K562 (cell line): Measurements from ENCODE around the gene HLA-DQA2. TPM values are rescaled to one million over a fixed set of nuclear protein-coding genes. Genes with fewer than 3 reads are reported as not detected.

Experiments used
- ATAC-seq: fragments of 200-7000 bp; cut with Tn5 transposase; 3 replicates; pipeline ENCODE4 v1.9.1; 2020; ENCODE audit warnings: moderate library complexity
- Bru-seq: library from RNA; stranded (reverse); fragments of 400-500 nt; gene quantifications from one replicate; lab custom pipeline; 2021; lab: Mats Ljungman, UMichigan
- BruChase-seq, 2 experiments: library from RNA; stranded (reverse); fragments of 400-500 nt; gene quantifications; one replicate each; lab custom pipeline; 2021; lab: Mats Ljungman, UMichigan
- BruUV-seq: library from RNA; stranded (reverse); fragments of 400-500 nt; replicated peaks from 2 replicates; lab custom pipeline; 2021; lab: Mats Ljungman, UMichigan
- CTCF ChIA-PET: fragments of 300-600 bp; formaldehyde crosslinking; extraction: SDS; loops from one replicate; lab custom pipeline; 2021; ENCODE audit warnings: low intra/inter-chr PET ratio; lab: Yijun Ruan, JAX
- POLR2A ChIA-PET: fragments of 300-600, 350-650 bp; sonication (Branson Sonifier 250); formaldehyde crosslinking; extraction: SDS; loops from one replicate; lab custom pipeline; 2021; ENCODE audit warnings: antibody characterized with exemption, inconsistent platforms; lab: Yijun Ruan, JAX
- DNase-seq, 4 experiments: peaks; one replicate each; pipeline versions ENCODE4 v3.0.0 to v3.0.0-alpha.2; 2011 to 2018; ENCODE audit warnings: low spot score in 3 of 4, mixed read lengths in 3 of 4; ENCODE audit errors: extremely low read depth in 1 of 4
- FAIRE-seq: peaks from 2 replicates; lab custom pipeline; 2011; peaks lifted over from hg19 to GRCh38; lab: Jason Lieb, UNC
- H2AFZ ChIP-seq: 2 replicates; pipeline ENCODE4 v1.6.0; 2011; ENCODE audit warnings: low read depth, low read length, control low read depth, inconsistent platforms
- H3K27ac ChIP-seq: fragments of 200-600 bp; 3 replicates; pipeline ENCODE4 v1.8.0; 2011; ENCODE audit warnings: low read depth, mild to moderate bottlenecking, control low read depth, inconsistent platforms, low read length, moderate library complexity, mixed read lengths; ENCODE audit errors: extremely low read depth
- H3K27me3 ChIP-seq, 2 experiments: fragments of 300-600 bp in 1 of 2; 2 replicates in 1 of 2; 3 replicates in 1 of 2; pipeline versions ENCODE4 v1.6.0 to v1.8.0; 2011; ENCODE audit warnings: inconsistent platforms in 2 of 2, low read length in 2 of 2, mild to moderate bottlenecking in 1 of 2, mixed read lengths in 1 of 2, moderate library complexity in 1 of 2; ENCODE audit not compliant: control insufficient read depth in 2 of 2, insufficient read depth in 2 of 2
- H3K36me3 ChIP-seq: fragments of 300-600 bp; 3 replicates; pipeline ENCODE4 v1.8.0; 2011; ENCODE audit warnings: mild to moderate bottlenecking, low read length, inconsistent platforms; ENCODE audit not compliant: control insufficient read depth, insufficient read depth
- H3K4me1 ChIP-seq, 2 experiments: fragments of 200-600 bp in 1 of 2; replicated peaks in 1 of 2; 2 replicates in 1 of 2; 3 replicates in 1 of 2; pipeline versions ENCODE4 v1.5.1 to v1.8.0; 2011; ENCODE audit warnings: inconsistent platforms in 2 of 2, low read length in 2 of 2, mild to moderate bottlenecking in 1 of 2, mixed read lengths in 1 of 2, moderate library complexity in 1 of 2; ENCODE audit not compliant: control insufficient read depth in 2 of 2, insufficient read depth in 2 of 2
- H3K4me2 ChIP-seq: 2 replicates; pipeline ENCODE4 v1.6.1; 2011; ENCODE audit warnings: low read length, control low read depth, inconsistent platforms, mixed read lengths; ENCODE audit not compliant: insufficient read depth
- H3K4me3 ChIP-seq: fragments of 200-600 bp; sonication (generic), shearing (Covaris generic); 2 replicates; pipeline ENCODE4 v1.5.1; 2016; ENCODE audit warnings: control low read depth, inconsistent platforms
- H3K79me2 ChIP-seq: fragments of 200-600 bp; 3 replicates; pipeline ENCODE4 v1.8.0; 2011; ENCODE audit warnings: low read length, inconsistent platforms; ENCODE audit not compliant: control insufficient read depth, insufficient read depth
- H3K9ac ChIP-seq, 2 experiments: 2 replicates each; pipeline versions ENCODE4 v1.6.0 to v1.6.1; 2011; ENCODE audit warnings: low read depth in 2 of 2, low read length in 2 of 2, control low read depth in 1 of 2, inconsistent platforms in 1 of 2, mild to moderate bottlenecking in 1 of 2, mixed read lengths in 1 of 2; ENCODE audit not compliant: insufficient read depth in 1 of 2
- H3K9me1 ChIP-seq: one replicate; pipeline ENCODE4 v1.6.0; 2011; ENCODE audit warnings: inconsistent platforms, mild to moderate bottlenecking, low read length, moderate library complexity; ENCODE audit not compliant: control insufficient read depth, insufficient read depth
- H3K9me3 ChIP-seq: replicated peaks from 2 replicates; pipeline ENCODE4 v1.5.1; 2011; ENCODE audit warnings: low read depth, low read length, inconsistent platforms; ENCODE audit not compliant: control insufficient read depth, insufficient read depth
- H4K20me1 ChIP-seq: replicated peaks from 2 replicates; pipeline ENCODE4 v1.6.1; 2011; ENCODE audit warnings: low read length, inconsistent platforms, mixed read lengths; ENCODE audit not compliant: control insufficient read depth, insufficient read depth
- BHLHE40 ChIP-seq: IDR thresholded peaks from 2 replicates; pipeline ENCODE4 v1.6.1; 2011; ENCODE audit warnings: low read length, improper control_type of control experiment
- BRCA1 ChIP-seq, 2 experiments: fragments of 450-650 bp in 1 of 2; sonication (generic) in 1 of 2; formaldehyde crosslinking in 1 of 2; IDR thresholded peaks; 2 replicates each; pipeline versions ENCODE4 v1.5.0 to v1.6.1; 2017 to 2020; ENCODE audit warnings: mild to moderate bottlenecking in 1 of 2, missing genetic modification reagents in 1 of 2
- NFE2 ChIP-seq: IDR thresholded peaks from 2 replicates; pipeline ENCODE4 v1.6.1; 2014; ENCODE audit warnings: antibody characterized with exemption, low read depth
- PURB ChIP-seq: sonication (generic); formaldehyde crosslinking; IDR thresholded peaks from 2 replicates; pipeline ENCODE4 v1.9.0; 2021; ENCODE audit warnings: low read depth, mild to moderate bottlenecking, missing genetic modification reagents
- RAD51 ChIP-seq: fragments of 450-650 bp; IDR thresholded peaks from 2 replicates; pipeline ENCODE4 v1.7.1; 2016; ENCODE audit warnings: low read depth, mild to moderate bottlenecking, borderline replicate concordance
- SNIP1 ChIP-seq: fragments of 450-650 bp; IDR thresholded peaks from 2 replicates; pipeline ENCODE4 v1.7.1; 2017; ENCODE audit warnings: low read depth, mild to moderate bottlenecking
- SRSF3 ChIP-seq: fragments of 200-400 bp; formaldehyde crosslinking; IDR thresholded peaks from 2 replicates; pipeline ENCODE4 v1.6.1; 2016; ENCODE audit warnings: mild to moderate bottlenecking, low read length, moderate library complexity; ENCODE audit not compliant: insufficient read depth
- ZFX ChIP-seq: sonication (generic); formaldehyde crosslinking; IDR thresholded peaks from 2 replicates; pipeline ENCODE4 v1.8.0; 2022; ENCODE audit warnings: mild to moderate bottlenecking, missing genetic modification reagents, moderate library complexity
- ZNF77 ChIP-seq: fragments of 250-450 bp; sonication (Bioruptor Pico); IDR thresholded peaks from 2 replicates; pipeline ENCODE4 v1.5.0; 2020
- WGBS: fragments of 100-300 bp; shearing (Covaris generic); methylation state at CpG from one replicate; pipeline ENCODE4 v1.1.6; 2016; ENCODE audit warnings: low coverage, mixed read lengths; ENCODE audit not compliant: insufficient coverage; ENCODE audit errors: missing lambda C conversion rate; 5-methylcytosine and 5-hydroxymethylcytosine counted together
- in situ Hi-C: fragments of 300-500 bp; cut with MboI; formaldehyde crosslinking; loops from 4 replicates; pipeline ENCODE4 v1.15.0; 2018; ENCODE audit warnings: inconsistent platforms, mixed read lengths
- intact Hi-C: fragments of 100-400 bp; cut with micrococcal nuclease; formaldehyde crosslinking; loops from 2 replicates; pipeline ENCODE4 v1.14.2; 2022
- long read RNA-seq, 3 experiments: library from polyadenylated mRNA in 2 of 3; library from RNA in 1 of 3; unstranded in 2 of 3; stranded (forward) in 1 of 3; transcript quantifications; one replicate each; pipeline ENCODE4 v2.0.0, GENCODE V29; 2019 to 2022
- polyA minus RNA-seq, 3 experiments: library from RNA; depleted of rRNA, polyadenylated mRNA; stranded (reverse); fragments of >200 nt; gene quantifications; 2 replicates each; pipeline ENCODE4 v1.2.3, GENCODE V29; 2011
- polyA plus RNA-seq, 8 experiments: library from polyadenylated mRNA; depleted of rRNA in 4 of 8; stranded (reverse) in 5 of 8; unstranded in 3 of 8; fragments of >200 nt; fragmentation: Nextera tagmentation in 2 of 8; fragmentation: Illumina TruSeq in 1 of 8; extraction: Ambion mirVana in 2 of 8; extraction: Trizol in 1 of 8; gene quantifications; 2 replicates each; pipeline versions ENCODE4 v1.2.1 to v1.2.3, GENCODE V29; 2011 to 2014; ENCODE audit warnings: inconsistent platforms in 1 of 8, missing spikeins in 1 of 8
- total RNA-seq, 7 experiments: library from RNA; depleted of rRNA in 6 of 7; stranded (reverse); fragments of >200 nt in 6 of 7; fragmentation: Illumina TruSeq in 2 of 7; extraction: Trizol in 2 of 7; gene quantifications; 2 replicates each; pipeline versions ENCODE4 v1.2.1 to v1.2.3, GENCODE V29; 2011 to 2021; ENCODE audit warnings: low replicate concordance in 1 of 7
- TF ChIP-seq, protein P1 (sequence below): fragments of 450-650 bp; formaldehyde crosslinking; IDR thresholded peaks from 2 replicates; pipeline ENCODE4 v1.4.0; 2020; ENCODE audit warnings: mild to moderate bottlenecking, moderate library complexity
- TF ChIP-seq, protein P2 (sequence below): fragments of 450-650 bp; IDR thresholded peaks from 2 replicates; pipeline ENCODE4 v1.6.1; 2016; ENCODE audit warnings: low read depth, mild to moderate bottlenecking, moderate library complexity

The HLA-DQA2 gene
- total RNA-seq (2011; cell fraction: chromatin; rRNA removed; ENCODE audit: low replicate concordance), result not detected in 2 replicates
- not detected in 2 replicates for total RNA-seq (2011; cell fraction: nucleolus; rRNA removed)
- total RNA-seq (2011; cell fraction: nucleoplasm; rRNA removed), result not detected in 2 replicates
- total RNA-seq (2014; rRNA removed) (not detected in 2 replicates), total RNA-seq (2014; rRNA removed; fragmentation: Illumina TruSeq; extraction: Trizol) (not detected in 2 replicates), total RNA-seq (2015; rRNA removed; fragmentation: Illumina TruSeq; extraction: Trizol) (not detected in 2 replicates), total RNA-seq (2021) (not detected in 2 replicates), polyA plus RNA-seq (2011; rRNA removed) (not detected in 2 replicates), polyA plus RNA-seq (2014; fragmentation: Illumina TruSeq; extraction: Trizol) (not detected in 2 replicates), polyA plus RNA-seq (2014; fragmentation: Nextera tagmentation; extraction: Ambion mirVana) (not detected), polyA plus RNA-seq (2014; rRNA removed) (not detected in 2 replicates), polyA minus RNA-seq (2011; rRNA and poly(A)+ RNA removed) (not detected in 2 replicates), Bru-seq, nascent RNA (not detected), BruChase-seq, experiment 1, labeled RNA remaining after a 2-hour chase (not detected), BruChase-seq, experiment 2, labeled RNA remaining after a 6-hour chase (not detected)
- polyA plus RNA-seq (2011; cell fraction: cytosol; rRNA removed), result not detected in 2 replicates
- not detected in 2 replicates for polyA plus RNA-seq (2011; cell fraction: nucleus; rRNA removed)
- not detected in 2 replicates for polyA plus RNA-seq (2012)
- not detected in 2 replicates for polyA minus RNA-seq (2011; cell fraction: cytosol; rRNA and poly(A)+ RNA removed)
- polyA minus RNA-seq (2011; cell fraction: nucleus; rRNA and poly(A)+ RNA removed), result not detected in 2 replicates
- long read RNA-seq, experiment 1, result 0 reads
- long read RNA-seq, experiment 2, result 0 reads
- long read RNA-seq, experiment 3, result 0 reads

DNA sequence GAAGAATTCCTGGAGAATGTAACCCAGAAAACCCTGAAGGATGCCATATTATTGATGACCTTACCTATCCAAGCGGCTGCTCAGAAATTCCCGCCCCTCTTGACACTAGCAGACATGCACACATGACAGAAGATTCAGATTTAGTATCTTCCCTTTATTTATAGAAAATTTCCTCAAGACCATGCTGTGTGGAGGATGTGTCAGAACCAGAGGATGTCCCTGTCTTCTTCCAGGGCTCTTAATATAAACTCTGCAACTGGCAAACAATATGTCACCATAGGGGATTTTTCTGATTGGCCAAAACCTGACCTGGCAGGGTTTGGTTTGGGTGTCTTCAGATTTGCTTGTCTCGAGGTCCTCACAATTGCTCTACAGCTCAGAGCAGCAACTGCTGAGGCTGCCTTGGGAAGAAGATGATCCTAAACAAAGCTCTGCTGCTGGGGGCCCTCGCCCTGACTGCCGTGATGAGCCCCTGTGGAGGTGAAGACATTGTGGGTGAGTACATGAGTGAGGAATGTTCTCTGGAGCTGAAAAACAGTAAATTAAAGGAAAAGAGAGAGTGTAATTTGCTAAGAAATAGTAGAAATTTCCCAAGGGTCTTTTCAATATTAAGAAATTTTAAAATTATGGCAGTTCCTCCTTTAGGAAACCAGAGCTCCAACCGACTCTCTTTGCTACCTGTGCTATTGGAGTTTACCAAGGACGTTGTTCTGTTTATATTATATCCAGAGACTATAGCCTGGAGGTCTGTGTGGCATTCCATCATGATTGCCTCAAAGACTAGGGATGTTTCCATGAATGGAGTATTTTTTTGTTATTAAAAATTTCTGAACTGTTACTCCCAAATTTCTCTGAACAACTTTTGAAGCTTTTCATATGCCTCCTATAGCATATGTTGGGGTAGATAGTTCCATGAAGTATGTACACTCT, at the start of gene HLA-DQA2:
Gene HLA-DQA2, plus strand, starts transcription at position 361 of the 930 bp plus-strand sequence. Its CDS starts 53 bp downstream, at position 414.
- H3K36me3 ChIP-seq, result no peaks in the 10 kb centered on the region
- no peak for DNase-seq
- CTCF ChIA-PET, result no interaction called here
- ATAC-seq, result no peak
- no peak within 1 kb of the TSS for H3K27ac ChIP-seq
- no peak within 1 kb of the TSS for H2AFZ ChIP-seq
- H3K9ac ChIP-seq, result no peak within 1 kb of the TSS
- 0 out of 2 replicates have a peak, but pooled peaks cover 2% of the 10 kb centered on the region for H4K20me1 ChIP-seq
- TF ChIP-seq BHLHE40 (no peak), PURB (CRISPR knock-in tag) (no peak), BRCA1 (IDR thresholded peaks at IDR 0.05) (no peak), BRCA1 (CRISPR knock-in tag; IDR thresholded peaks at IDR 0.05) (no peak), ZFX (CRISPR knock-in tag) (no peak), SRSF3 (no peak), SNIP1 (no peak), RAD51 (no peak), NFE2 (no peak), ZNF77 (CRISPR knock-in tag) (no peak)
- TF ChIP-seq, protein P1, sequence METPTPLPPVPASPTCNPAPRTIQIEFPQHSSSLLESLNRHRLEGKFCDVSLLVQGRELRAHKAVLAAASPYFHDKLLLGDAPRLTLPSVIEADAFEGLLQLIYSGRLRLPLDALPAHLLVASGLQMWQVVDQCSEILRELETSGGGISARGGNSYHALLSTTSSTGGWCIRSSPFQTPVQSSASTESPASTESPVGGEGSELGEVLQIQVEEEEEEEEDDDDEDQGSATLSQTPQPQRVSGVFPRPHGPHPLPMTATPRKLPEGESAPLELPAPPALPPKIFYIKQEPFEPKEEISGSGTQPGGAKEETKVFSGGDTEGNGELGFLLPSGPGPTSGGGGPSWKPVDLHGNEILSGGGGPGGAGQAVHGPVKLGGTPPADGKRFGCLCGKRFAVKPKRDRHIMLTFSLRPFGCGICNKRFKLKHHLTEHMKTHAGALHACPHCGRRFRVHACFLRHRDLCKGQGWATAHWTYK (CRISPR knock-in tag), result no peak
- TF ChIP-seq, protein P2, sequence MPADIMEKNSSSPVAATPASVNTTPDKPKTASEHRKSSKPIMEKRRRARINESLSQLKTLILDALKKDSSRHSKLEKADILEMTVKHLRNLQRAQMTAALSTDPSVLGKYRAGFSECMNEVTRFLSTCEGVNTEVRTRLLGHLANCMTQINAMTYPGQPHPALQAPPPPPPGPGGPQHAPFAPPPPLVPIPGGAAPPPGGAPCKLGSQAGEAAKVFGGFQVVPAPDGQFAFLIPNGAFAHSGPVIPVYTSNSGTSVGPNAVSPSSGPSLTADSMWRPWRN, result no peak
- no peaks in the 10 kb centered on the region for H3K79me2 ChIP-seq
- H3K27me3 ChIP-seq, result peaks cover 13 to 19% of the 10 kb centered on the region in 2 experiments; a peak in 4 of 5 replicates
- no peaks in the 10 kb centered on the region for H3K4me1 ChIP-seq
- no peak within 1 kb of the TSS for H3K4me3 ChIP-seq
- H3K9me3 ChIP-seq, result no peaks in the 10 kb centered on the region
- FAIRE-seq, result no peak
- POLR2A ChIA-PET, result interaction anchor here (0.6 to 2.0 kb wide), 3 partner anchors 13 to 1440 kb away, joined by 3 to 8 read pairs (median 3); no protein-coding TSS in a partner anchor
- no TSS peak for BruUV-seq
- in situ Hi-C loops (loop anchor here (5.0 kb wide), 1 partner anchor 104 kb away; the partner anchor contains the start of gene HLA-DQA1), intact Hi-C loops (no loop called here)
- H3K4me2 ChIP-seq, result no peak within 1 kb of the TSS
- H3K9me1 ChIP-seq, result no peaks in the 10 kb centered on the region
- under 1% methylated on average over 7 of the region's 7 CpGs for WGBS
